Esophagus muscularis mucosa (tissue), 4 donors: ENCODE measurements around the gene ADAMTS13. TPM values are rescaled to one million over a fixed set of nuclear protein-coding genes. Genes with fewer than 3 reads are reported as not detected.

Experiments used
- DNase-seq: peaks from one replicate; pipeline ENCODE4 v3.0.0-alpha.2; 2017; ENCODE audit errors: extremely low spot score
- H3K27ac ChIP-seq, 4 donors: fragments of 200-600 bp; sonication (generic); replicated peaks in 1 of 4; 1 replicate in 3 of 4; 2 replicates in 1 of 4; pipeline ENCODE4 v1.5.1; 2016 to 2019; ENCODE audit warnings: mild to moderate bottlenecking in 1 of 4
- H3K27me3 ChIP-seq, 4 donors: fragments of 200-600 bp; sonication (generic); one replicate each; pipeline versions ENCODE4 v1.5.1 to v1.6.0; 2016 to 2019
- H3K36me3 ChIP-seq, 4 donors: fragments of 200-600 bp; sonication (generic); one replicate each; pipeline ENCODE4 v1.5.1; 2016 to 2019
- H3K4me1 ChIP-seq, 4 donors: fragments of 200-600 bp; sonication (generic); one replicate each; pipeline ENCODE4 v1.5.1; 2016 to 2019
- H3K4me3 ChIP-seq, 4 donors: fragments of 200-600 bp; sonication (generic); 1 replicate in 2 of 4; 2 replicates in 2 of 4; pipeline ENCODE4 v1.5.1; 2016 to 2019; ENCODE audit warnings: mild to moderate bottlenecking in 4 of 4, moderate library complexity in 1 of 4
- H3K9me3 ChIP-seq, 4 donors: fragments of 200-600 bp; sonication (generic); 1 replicate in 3 of 4; 2 replicates in 1 of 4; pipeline ENCODE4 v1.5.1; 2016 to 2019
- CTCF ChIP-seq, 3 experiments: fragments of 200-600 bp in 2 of 3; fragments of 450-650 bp in 1 of 3; sonication (generic) in 2 of 3; IDR thresholded peaks; one replicate each; pipeline ENCODE4 v1.5.1; 2017 to 2019; ENCODE audit warnings: antibody characterized with exemption in 3 of 3, mild to moderate bottlenecking in 2 of 3, moderate library complexity in 1 of 3
- EP300 ChIP-seq: sonication (generic); formaldehyde crosslinking; IDR thresholded peaks from one replicate; pipeline ENCODE4 v1.6.1; 2017; ENCODE audit warnings: antibody characterized with exemption
- POLR2A ChIP-seq: fragments of 450-650 bp; IDR thresholded peaks from one replicate; pipeline ENCODE4 v1.6.1; 2017; ENCODE audit warnings: antibody characterized with exemption, moderate library complexity, mild to moderate bottlenecking, low read depth
- POLR2AphosphoS5 ChIP-seq, 2 donors: sonication (generic); formaldehyde crosslinking; IDR thresholded peaks; one replicate each; pipeline ENCODE4 v1.6.1; 2017; ENCODE audit warnings: antibody characterized with exemption in 2 of 2
- WGBS: methylation state at CpG from one replicate; pipeline ENCODE4 v1.1.5; 2018; 5-methylcytosine and 5-hydroxymethylcytosine counted together
- intact Hi-C: fragments of 100-400 bp; cut with DNase I; formaldehyde crosslinking; loops from one replicate; pipeline ENCODE4 v1.15.1; 2023
- total RNA-seq, 4 donors: library from RNA; depleted of rRNA; stranded (reverse); fragments of >200 nt; gene quantifications; one replicate each; pipeline versions ENCODE4 v1.1.0 to v1.2.1, GENCODE V29; 2016

ADAMTS13 gene
- total RNA-seq, 4 donors from 2014 or later, result 1.3 to 1.7 (median 1.4) TPM

- Histone ChIP-seq H3K27ac (no peak overlapping the region), H3K4me3 (no peak overlapping the region), H3K36me3 (no peaks in the 10 kb centered on the region), H3K4me1 (no peaks in the 10 kb centered on the region), H3K27me3 (peaks cover 0 to 74% (median 9%) of the 10 kb centered on the region in 4 donors), H3K9me3 (no peaks in the 10 kb centered on the region)
- no peak for DNase-seq
- 86% methylated on average over 3 of the region's 3 CpGs for WGBS
- intact Hi-C loops, result no loop called here
- TF ChIP-seq POLR2AphosphoS5 (IDR thresholded peaks at IDR 0.05) (no peak), POLR2A (no peak), EP300 (no peak), CTCF (IDR thresholded peaks at IDR 0.05) (no peak)
Observed at GRCh38 chr9:133393399-133393798, 28.8 kb upstream of the ADAMTS13 start.

- peaks cover 0 to 63% (median 9%) of the 10 kb centered on the region in 4 donors for H3K27me3 ChIP-seq
- no peaks in the 10 kb centered on the region for H3K36me3 ChIP-seq
- TF ChIP-seq CTCF (IDR thresholded peaks at IDR 0.05) (no peak), EP300 (no peak), POLR2A (no peak)
- no peaks in the 10 kb centered on the region for H3K4me1 ChIP-seq
- H3K27ac ChIP-seq, result no peak overlapping the region
- 36% methylated on average over 5 of the region's 8 CpGs for WGBS
- DNase-seq, result no peak
- intact Hi-C loops, result no loop called here
- no peaks in the 10 kb centered on the region for H3K9me3 ChIP-seq
- H3K4me3 ChIP-seq, result no peak overlapping the region
Observed at GRCh38 chr9:133394687-133395271, 27.4 kb upstream of the ADAMTS13 start.

- Histone ChIP-seq H3K9me3 (no peaks in the 10 kb centered on the region), H3K27ac (no peak overlapping the region), H3K4me1 (no peaks in the 10 kb centered on the region), H3K27me3 (peaks cover 0 to 49% (median 9%) of the 10 kb centered on the region in 4 donors), H3K36me3 (peaks cover 0 to 12% (median 6%) of the 10 kb centered on the region in 4 donors), H3K4me3 (no peak overlapping the region)
- 59% methylated on average over 5 of the region's 14 CpGs for WGBS
- intact Hi-C loops, result no loop called here
- no peak for DNase-seq
- TF ChIP-seq CTCF (IDR thresholded peaks at IDR 0.05) (no peak), POLR2A (no peak), EP300 (no peak), POLR2AphosphoS5 (IDR thresholded peaks at IDR 0.05) (no peak)
Observed at GRCh38 chr9:133396952-133397351, 25.2 kb upstream of the ADAMTS13 start.

- intact Hi-C loops, result no loop called here
- WGBS, result 84% methylated on average over 6 of the region's 6 CpGs
Observed at GRCh38 chr9:133397370-133397769, 24.8 kb upstream of the ADAMTS13 start.

More at GRCh38 chr9:133397370-133397769, 24.8 kb upstream of the ADAMTS13 start:
- Histone ChIP-seq H3K36me3 (peaks cover 0 to 16% (median 8%) of the 10 kb centered on the region in 4 donors), H3K27ac (no peak overlapping the region), H3K27me3 (peaks cover 0 to 45% (median 9%) of the 10 kb centered on the region in 4 donors), H3K9me3 (no peaks in the 10 kb centered on the region), H3K4me1 (no peaks in the 10 kb centered on the region), H3K4me3 (no peak overlapping the region)
- DNase-seq, result no peak
- TF ChIP-seq EP300, result no peak
- no peak for TF ChIP-seq POLR2AphosphoS5 (IDR thresholded peaks at IDR 0.05)
- no peak for TF ChIP-seq CTCF (IDR thresholded peaks at IDR 0.05)
- TF ChIP-seq POLR2A, result no peak
